PC-3 (cell line): ENCODE results near the gene ADORA3.

Experiments
- CTCF ChIP-seq: fragments of 300-600 bp; sonication (generic); conservative IDR thresholded peaks from 2 replicates; pipeline ENCODE4 v1.5.1; 2017; ENCODE audit warnings: antibody characterized with exemption, low read depth, mild to moderate bottlenecking, low read length
- EZH2 ChIP-seq: fragments of 300-600 bp; sonication (generic); IDR thresholded peaks from one replicate; pipeline ENCODE4 v1.6.1; 2017; ENCODE audit warnings: antibody characterized with exemption, mild to moderate bottlenecking, low read length; ENCODE audit not compliant: unreplicated experiment
- EZH2phosphoT487 ChIP-seq: fragments of 300-600 bp; sonication (generic); IDR thresholded peaks from 2 replicates; pipeline ENCODE4 v1.6.1; 2018; ENCODE audit warnings: mild to moderate bottlenecking, antibody characterized with exemption, low read length, borderline replicate concordance

DNA sequence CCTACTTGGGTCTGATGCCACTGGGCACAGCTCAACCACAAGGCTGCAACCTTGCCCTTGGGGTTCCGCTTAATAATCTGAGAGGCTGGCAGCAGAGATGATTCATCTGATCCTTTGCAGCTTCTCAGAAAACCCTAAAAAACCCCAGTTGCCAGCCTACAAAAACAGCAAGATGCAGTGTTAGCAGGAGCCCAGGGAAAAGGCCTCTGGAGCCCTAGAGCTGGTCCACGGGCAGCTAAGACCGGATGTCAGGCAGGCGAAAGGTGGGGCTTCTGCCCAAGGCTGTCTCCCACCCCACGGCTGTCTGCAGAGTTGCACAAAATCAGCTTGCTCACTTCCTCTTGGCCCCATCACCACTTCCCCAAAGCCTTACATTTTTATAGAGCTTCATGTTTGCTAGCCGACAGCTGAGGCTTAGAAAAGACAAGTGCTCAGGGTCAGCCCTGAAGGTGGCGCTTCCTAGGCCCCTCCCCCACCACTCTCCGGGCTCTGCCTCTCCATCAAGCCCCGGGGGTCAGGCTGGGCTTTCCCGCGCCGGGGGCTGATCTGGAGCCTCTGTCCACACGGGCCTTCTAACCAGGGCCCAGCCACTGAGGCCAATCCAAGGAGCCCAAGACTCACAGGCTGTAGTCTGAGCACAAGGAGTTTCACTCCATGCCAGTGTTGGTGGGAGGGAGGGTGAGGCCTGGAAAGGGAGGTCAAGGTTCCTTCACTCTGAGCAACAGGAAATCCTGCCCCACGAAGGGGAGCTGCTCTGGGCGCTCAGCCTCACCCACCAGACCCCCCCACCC is 4.2 kb upstream of the ADORA3 start:
- TF ChIP-seq CTCF (no peak), EZH2phosphoT487 (no peak), EZH2 (no peak)
